IMR-90 (cell line): ENCODE results near the gene TPM4. TPM values are rescaled to one million over a fixed set of nuclear protein-coding genes. Genes with fewer than 3 reads are reported as not detected.

Experiments used
- ATAC-seq: fragments of 200-7000 bp; cut with Tn5 transposase; 2 replicates; pipeline ENCODE4 v1.9.1; 2020; ENCODE audit warnings: low read depth, mild to moderate bottlenecking, moderate library complexity
- BruUV-seq: library from RNA; stranded (reverse); fragments of 400-500 nt; replicated peaks from 2 replicates; lab custom pipeline; 2021; lab: Mats Ljungman, UMichigan
- CTCF ChIA-PET: fragments of 300-600 bp; formaldehyde crosslinking; extraction: SDS; loops from one replicate; lab custom pipeline; 2021; ENCODE audit warnings: antibody characterized with exemption; lab: Yijun Ruan, JAX
- POLR2A ChIA-PET: fragments of 300-600 bp; sonication (Branson Sonifier 250); formaldehyde crosslinking; loops from one replicate; lab custom pipeline; 2022; ENCODE audit warnings: antibody characterized with exemption; ENCODE audit not compliant: unreplicated experiment; lab: Charles Lee
- DNase-seq: peaks from one replicate; pipeline ENCODE4 v3.0.0; 2013
- H2AFZ ChIP-seq: replicated peaks from 2 replicates; pipeline ENCODE3; 2013; ENCODE audit warnings: low read length, mild to moderate bottlenecking; ENCODE audit not compliant: poor library complexity
- H2AK5ac ChIP-seq: 2 replicates; pipeline ENCODE4 v1.6.1; 2013; ENCODE audit warnings: low read depth, low read length, inconsistent platforms
- H2AK9ac ChIP-seq: replicated peaks from 2 replicates; pipeline ENCODE3; 2013; ENCODE audit warnings: mild to moderate bottlenecking, low read depth, low read length, moderate library complexity; ENCODE audit not compliant: poor library complexity
- H2BK120ac ChIP-seq: 2 replicates; pipeline ENCODE4 v1.6.1; 2013; ENCODE audit warnings: low read depth, low read length, inconsistent platforms
- H2BK15ac ChIP-seq: 3 replicates; pipeline ENCODE4 v1.6.1; 2013; ENCODE audit warnings: low read depth, low read length, inconsistent platforms
- H2BK20ac ChIP-seq: 2 replicates; pipeline ENCODE4 v1.6.1; 2013; ENCODE audit warnings: low read depth, mild to moderate bottlenecking, inconsistent platforms, low read length, moderate library complexity
- H2BK5ac ChIP-seq: 2 replicates; pipeline ENCODE4 v1.6.1; 2013; ENCODE audit warnings: mild to moderate bottlenecking, low read depth, low read length, inconsistent platforms; ENCODE audit not compliant: poor library complexity, severe bottlenecking
- H3K14ac ChIP-seq: replicated peaks from 2 replicates; pipeline ENCODE4 v1.6.1; 2013; ENCODE audit warnings: low read depth, low read length, inconsistent platforms
- H3K18ac ChIP-seq: 2 replicates; pipeline ENCODE4 v1.6.1; 2013; ENCODE audit warnings: low read depth, low read length, control low read depth
- H3K23ac ChIP-seq: 2 replicates; pipeline ENCODE4 v1.6.1; 2013; ENCODE audit warnings: low read depth, low read length, inconsistent platforms
- H3K27ac ChIP-seq: 2 replicates; pipeline ENCODE4 v1.5.1; 2013; ENCODE audit warnings: mild to moderate bottlenecking, control low read depth, low read length; ENCODE audit not compliant: insufficient read depth
- H3K27me3 ChIP-seq: 2 replicates; pipeline ENCODE4 v1.6.1; 2013; ENCODE audit warnings: low read length; ENCODE audit not compliant: control insufficient read depth, insufficient read depth
- H3K36me3 ChIP-seq: 2 replicates; pipeline ENCODE4 v1.6.1; 2013; ENCODE audit warnings: low read length, mixed read lengths; ENCODE audit not compliant: control insufficient read depth, insufficient read depth
- H3K4ac ChIP-seq: 2 replicates; pipeline ENCODE4 v1.6.1; 2013; ENCODE audit warnings: low read depth, low read length, inconsistent platforms
- H3K4me1 ChIP-seq: 2 replicates; pipeline ENCODE4 v1.6.1; 2013; ENCODE audit warnings: low read length, mixed read lengths; ENCODE audit not compliant: control insufficient read depth, insufficient read depth
- H3K4me2 ChIP-seq: 2 replicates; pipeline ENCODE4 v1.6.1; 2013; ENCODE audit warnings: low read depth, mild to moderate bottlenecking, control low read depth, low read length, moderate library complexity
- H3K4me3 ChIP-seq: 2 replicates; pipeline ENCODE4 v1.5.1; 2013; ENCODE audit warnings: low read depth, mild to moderate bottlenecking, control low read depth, low read length, moderate library complexity; ENCODE audit not compliant: insufficient read depth
- H3K56ac ChIP-seq: 2 replicates; pipeline ENCODE4 v1.6.1; 2013; ENCODE audit warnings: low read length, inconsistent platforms; ENCODE audit not compliant: insufficient read depth; ENCODE audit errors: extremely low read depth
- H3K79me1 ChIP-seq, 2 experiments: 2 replicates each; pipeline ENCODE4 v1.6.1; 2013; ENCODE audit warnings: low read length in 2 of 2, inconsistent platforms in 1 of 2, low read depth in 1 of 2
- H3K9ac ChIP-seq: 2 replicates; pipeline ENCODE4 v1.6.1; 2013; ENCODE audit warnings: low read depth, low read length, control low read depth
- H3K9me1 ChIP-seq: 2 replicates; pipeline ENCODE4 v1.6.1; 2013; ENCODE audit warnings: low read length, inconsistent platforms; ENCODE audit not compliant: insufficient read depth
- H3K9me3 ChIP-seq: 2 replicates; pipeline ENCODE4 v1.6.1; 2013; ENCODE audit warnings: low read length; ENCODE audit not compliant: control insufficient read depth, insufficient read depth
- H4K20me1 ChIP-seq: 2 replicates; pipeline ENCODE4 v1.6.1; 2013; ENCODE audit warnings: low read length, inconsistent platforms; ENCODE audit not compliant: insufficient read depth
- H4K5ac ChIP-seq: 2 replicates; pipeline ENCODE4 v1.6.1; 2013; ENCODE audit warnings: mild to moderate bottlenecking, low read depth, low read length, control low read depth
- H4K8ac ChIP-seq, 2 experiments: 2 replicates each; pipeline ENCODE4 v1.6.1; 2013; ENCODE audit warnings: low read depth in 2 of 2, low read length in 2 of 2, control low read depth in 1 of 2, inconsistent platforms in 1 of 2
- H4K91ac ChIP-seq: 2 replicates; pipeline ENCODE4 v1.6.1; 2013; ENCODE audit warnings: low read depth, low read length, inconsistent platforms; ENCODE audit not compliant: insufficient read depth
- BHLHE40 ChIP-seq: fragments of 150-350 bp; IDR thresholded peaks from 2 replicates; pipeline ENCODE4 v1.6.1; 2016; ENCODE audit warnings: mild to moderate bottlenecking, low read depth, low read length
- CEBPB ChIP-seq: IDR thresholded peaks from 2 replicates; pipeline ENCODE4 v1.6.1; 2012; ENCODE audit warnings: low read depth, low read length, improper control_type of control experiment
- CHD1 ChIP-seq: IDR thresholded peaks from 2 replicates; pipeline ENCODE4 v1.6.1; 2012; ENCODE audit warnings: low read depth, low read length, improper control_type of control experiment
- FOS ChIP-seq: fragments of 150-350 bp; IDR thresholded peaks from 2 replicates; pipeline ENCODE4 v1.6.1; 2016; ENCODE audit warnings: low read depth, low read length
- MAZ ChIP-seq: IDR thresholded peaks from 2 replicates; pipeline ENCODE4 v1.6.1; 2012; ENCODE audit warnings: low read depth, mild to moderate bottlenecking, low read length, improper control_type of control experiment, moderate library complexity, borderline replicate concordance
- POLR2A ChIP-seq: IDR thresholded peaks from 2 replicates; pipeline ENCODE4 v1.6.1; 2012; ENCODE audit warnings: mild to moderate bottlenecking, low read depth, low read length
- RAD21 ChIP-seq: IDR thresholded peaks from 2 replicates; pipeline ENCODE4 v1.6.1; 2012; ENCODE audit warnings: low read length, improper control_type of control experiment
- RCOR1 ChIP-seq: IDR thresholded peaks from 2 replicates; pipeline ENCODE4 v1.6.1; 2012; ENCODE audit warnings: mild to moderate bottlenecking, low read length, improper control_type of control experiment; ENCODE audit not compliant: insufficient replicate concordance
- RFX5 ChIP-seq: IDR thresholded peaks from 2 replicates; pipeline ENCODE4 v1.8.0; 2012; ENCODE audit warnings: low read depth, mild to moderate bottlenecking, low read length, moderate library complexity
- SMC3 ChIP-seq: fragments of 150-350 bp; IDR thresholded peaks from 2 replicates; pipeline ENCODE4 v1.6.1; 2016; ENCODE audit warnings: low read depth, mild to moderate bottlenecking, antibody characterized with exemption, low read length, moderate library complexity
- USF2 ChIP-seq: fragments of 150-350 bp; IDR thresholded peaks from 2 replicates; pipeline ENCODE4 v1.6.1; 2017; ENCODE audit warnings: mild to moderate bottlenecking, antibody characterized with exemption, low read length, low read depth
- WGBS, 2 experiments: methylation state at CpG; one replicate each; pipeline versions ENCODE4 v1.1.5 to v1.1.7; 2013; ENCODE audit warnings: missing lambda C conversion rate in 2 of 2; ENCODE audit not compliant: insufficient read length in 1 of 2; ENCODE audit errors: extremely low coverage in 2 of 2; 5-methylcytosine and 5-hydroxymethylcytosine counted together
- dilution Hi-C: fragments of 300-500 bp; cut with HindIII; formaldehyde crosslinking; loops from one replicate; pipeline ENCODE4 v1.14.3; 2018; ENCODE audit warnings: low sequenced_read_pairs; ENCODE audit not compliant: unreplicated experiment
- in situ Hi-C: fragments of 300-500 bp; cut with MboI; formaldehyde crosslinking; loops from 3 replicates; pipeline ENCODE4 v1.14.3; 2019; ENCODE audit warnings: low sequenced_read_pairs, inconsistent platforms, mixed read lengths
- intact Hi-C: fragments of 100-400 bp; cut with micrococcal nuclease; formaldehyde crosslinking; loops from 2 replicates; pipeline ENCODE4 v1.10.0; 2022
- polyA plus RNA-seq, 3 experiments: library from polyadenylated mRNA; depleted of rRNA; stranded (reverse); fragments of >200 nt; gene quantifications; 2 replicates each; pipeline ENCODE4 v1.2.3, GENCODE V29; 2012; ENCODE audit warnings: low replicate concordance in 1 of 3
- total RNA-seq: library from RNA; depleted of rRNA; stranded (reverse); fragments of >200 nt; gene quantifications from 2 replicates; pipeline ENCODE4 v1.2.3, GENCODE V29; 2012
- TF ChIP-seq, protein P1 (sequence below): conservative IDR thresholded peaks from 2 replicates; pipeline ENCODE4 v1.5.1; 2012; ENCODE audit warnings: mild to moderate bottlenecking, low read depth, low read length, improper control_type of control experiment

The TPM4 gene
- total and polyA plus RNA-seq, 2 of the 4 experiments (the other 2 are of a cell fraction): 1,075 to 1,160 TPM

DNA sequence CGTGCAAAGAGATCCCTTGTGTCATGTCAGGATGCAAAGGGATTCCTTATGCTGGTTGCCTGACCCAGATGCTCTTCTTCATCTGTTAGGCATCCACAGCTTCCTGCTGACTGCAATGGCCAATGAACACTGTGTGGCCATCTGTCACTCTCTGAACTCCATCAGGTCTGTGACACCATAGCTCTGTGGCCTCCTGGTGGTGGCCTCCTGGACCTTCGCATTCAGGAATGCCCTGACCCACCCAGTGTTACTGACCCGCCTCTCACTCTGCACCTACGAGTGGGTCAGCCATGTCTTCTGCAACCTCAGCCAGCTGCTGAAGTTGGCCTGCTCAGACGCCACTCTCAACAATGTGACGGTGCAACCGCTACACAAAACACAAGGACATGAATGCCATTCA, 23.9 kb upstream of the TPM4 start:
- Histone ChIP-seq H3K27ac (no peak overlapping the region), H3K4me1 (no peaks in the 10 kb centered on the region), H3K79me1 (no peaks in the 10 kb centered on the region), H3K56ac (no peak overlapping the region), H2AK9ac (no peak overlapping the region), H3K4me3 (no peak overlapping the region), H3K23ac (no peak overlapping the region), H3K9me1 (no peaks in the 10 kb centered on the region), H3K9me3 (peaks cover 8% of the 10 kb centered on the region), H3K36me3 (no peaks in the 10 kb centered on the region), H4K5ac (no peak overlapping the region), H4K8ac (no peak overlapping the region), H3K18ac (no peak overlapping the region), H3K14ac (no peak overlapping the region), H2BK15ac (no peak overlapping the region), H2BK5ac (no peak overlapping the region), H2BK20ac (no peak overlapping the region), H3K4ac (no peak overlapping the region), H3K4me2 (no peak overlapping the region), H3K9ac (no peak overlapping the region), H2AFZ (no peak overlapping the region), H2BK120ac (no peak overlapping the region), H2AK5ac (no peak overlapping the region), H4K20me1 (no peaks in the 10 kb centered on the region), H3K27me3 (peaks cover 4% of the 10 kb centered on the region), H4K91ac (no peak overlapping the region)
- no TSS peak for BruUV-seq
- ChIA-PET CTCF (no interaction called here), POLR2A (no interaction called here)
- no peak for DNase-seq
- TF ChIP-seq BHLHE40 (no peak), RFX5 (no peak), POLR2A (no peak), RAD21 (no peak), RCOR1 (no peak), FOS (no peak), CEBPB (no peak), CHD1 (no peak), MAZ (no peak), USF2 (no peak), SMC3 (no peak)
- TF ChIP-seq, protein P1, sequence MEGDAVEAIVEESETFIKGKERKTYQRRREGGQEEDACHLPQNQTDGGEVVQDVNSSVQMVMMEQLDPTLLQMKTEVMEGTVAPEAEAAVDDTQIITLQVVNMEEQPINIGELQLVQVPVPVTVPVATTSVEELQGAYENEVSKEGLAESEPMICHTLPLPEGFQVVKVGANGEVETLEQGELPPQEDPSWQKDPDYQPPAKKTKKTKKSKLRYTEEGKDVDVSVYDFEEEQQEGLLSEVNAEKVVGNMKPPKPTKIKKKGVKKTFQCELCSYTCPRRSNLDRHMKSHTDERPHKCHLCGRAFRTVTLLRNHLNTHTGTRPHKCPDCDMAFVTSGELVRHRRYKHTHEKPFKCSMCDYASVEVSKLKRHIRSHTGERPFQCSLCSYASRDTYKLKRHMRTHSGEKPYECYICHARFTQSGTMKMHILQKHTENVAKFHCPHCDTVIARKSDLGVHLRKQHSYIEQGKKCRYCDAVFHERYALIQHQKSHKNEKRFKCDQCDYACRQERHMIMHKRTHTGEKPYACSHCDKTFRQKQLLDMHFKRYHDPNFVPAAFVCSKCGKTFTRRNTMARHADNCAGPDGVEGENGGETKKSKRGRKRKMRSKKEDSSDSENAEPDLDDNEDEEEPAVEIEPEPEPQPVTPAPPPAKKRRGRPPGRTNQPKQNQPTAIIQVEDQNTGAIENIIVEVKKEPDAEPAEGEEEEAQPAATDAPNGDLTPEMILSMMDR: no peak
- ATAC-seq: no peak
- intact Hi-C loops: no loop called here
- WGBS, 2 experiments: 82% methylated on average over 4 of the region's 7 CpGs; no CpG with 5 or more reads in 1 of the 2 experiments
- dilution Hi-C loops: no loop called here
- in situ Hi-C loops: no loop called here
